ENCODE data around the gene SPATA2L. TPM values are rescaled to one million over a fixed set of nuclear protein-coding genes. Genes with fewer than 3 reads are reported as not detected.

Gene SPATA2L
- total and polyA plus RNA-seq, 2 of the 13 experiments (the other 11 are each of a cell fraction or from before 2014, with no cell fraction given) = 9.1 to 20.7 TPM

- TF ChIP-seq NFYB (CRISPR knock-in tag; IDR thresholded peaks at IDR 0.05) (0 out of 2 replicates have a peak, but pooled peaks have one; percentile 6), ARID5B (CRISPR knock-in tag; IDR thresholded peaks at IDR 0.05) (no peak; the same call in 1 of the 2 replicates), ZNF296 (CRISPR knock-in tag; conservative IDR thresholded peaks at IDR 0.05) (no peak), ZNF343 (CRISPR knock-in tag; IDR thresholded peaks at IDR 0.05) (no peak; the same call in 1 of the 2 replicates), USF2 (IDR thresholded peaks at IDR 0.05; ENCODE audit: low read depth, low read length) (no peak), USF2 (CRISPR knock-in tag; IDR thresholded peaks at IDR 0.05; ENCODE audit: borderline replicate concordance) (no peak), MAX (IDR thresholded peaks at IDR 0.05) (peak; percentile 91), ZNF891 (CRISPR knock-in tag; IDR thresholded peaks at IDR 0.05) (peak; percentile 34)
- TF ChIP-seq, protein P1, sequence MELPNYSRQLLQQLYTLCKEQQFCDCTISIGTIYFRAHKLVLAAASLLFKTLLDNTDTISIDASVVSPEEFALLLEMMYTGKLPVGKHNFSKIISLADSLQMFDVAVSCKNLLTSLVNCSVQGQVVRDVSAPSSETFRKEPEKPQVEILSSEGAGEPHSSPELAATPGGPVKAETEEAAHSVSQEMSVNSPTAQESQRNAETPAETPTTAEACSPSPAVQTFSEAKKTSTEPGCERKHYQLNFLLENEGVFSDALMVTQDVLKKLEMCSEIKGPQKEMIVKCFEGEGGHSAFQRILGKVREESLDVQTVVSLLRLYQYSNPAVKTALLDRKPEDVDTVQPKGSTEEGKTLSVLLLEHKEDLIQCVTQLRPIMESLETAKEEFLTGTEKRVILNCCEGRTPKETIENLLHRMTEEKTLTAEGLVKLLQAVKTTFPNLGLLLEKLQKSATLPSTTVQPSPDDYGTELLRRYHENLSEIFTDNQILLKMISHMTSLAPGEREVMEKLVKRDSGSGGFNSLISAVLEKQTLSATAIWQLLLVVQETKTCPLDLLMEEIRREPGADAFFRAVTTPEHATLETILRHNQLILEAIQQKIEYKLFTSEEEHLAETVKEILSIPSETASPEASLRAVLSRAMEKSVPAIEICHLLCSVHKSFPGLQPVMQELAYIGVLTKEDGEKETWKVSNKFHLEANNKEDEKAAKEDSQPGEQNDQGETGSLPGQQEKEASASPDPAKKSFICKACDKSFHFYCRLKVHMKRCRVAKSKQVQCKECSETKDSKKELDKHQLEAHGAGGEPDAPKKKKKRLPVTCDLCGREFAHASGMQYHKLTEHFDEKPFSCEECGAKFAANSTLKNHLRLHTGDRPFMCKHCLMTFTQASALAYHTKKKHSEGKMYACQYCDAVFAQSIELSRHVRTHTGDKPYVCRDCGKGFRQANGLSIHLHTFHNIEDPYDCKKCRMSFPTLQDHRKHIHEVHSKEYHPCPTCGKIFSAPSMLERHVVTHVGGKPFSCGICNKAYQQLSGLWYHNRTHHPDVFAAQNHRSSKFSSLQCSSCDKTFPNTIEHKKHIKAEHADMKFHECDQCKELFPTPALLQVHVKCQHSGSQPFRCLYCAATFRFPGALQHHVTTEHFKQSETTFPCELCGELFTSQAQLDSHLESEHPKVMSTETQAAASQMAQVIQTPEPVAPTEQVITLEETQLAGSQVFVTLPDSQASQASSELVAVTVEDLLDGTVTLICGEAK (IDR thresholded peaks at IDR 0.05) = no peak
- TF ChIP-seq, protein P1 (CRISPR knock-in tag; IDR thresholded peaks at IDR 0.05) = peak; percentile 67
Measured at GRCh38 chr16:89700649-89701424, 668 bp downstream of the SPATA2L start (continued).
